Iris pigment epithelial cell (primary cell): ENCODE results near the gene NCOA7.
"Not testable (repeated sequence)": the region's sequence is repeated elsewhere in the genome, so short reads cannot be mapped to it uniquely, and the experiment has no call there.

Source experiments
- DNase-seq: peaks from one replicate; pipeline ENCODE4 v3.0.0-alpha.2; 2011; ENCODE audit warnings: low read depth

NCOA7 gene

GRCh38 chr6:125947615-125948014 lies 156.9 kb downstream of the NCOA7 start:
- peak; percentile 55 for DNase-seq

GRCh38 chr6:125948455-125948854 lies 157.7 kb downstream of the NCOA7 start:
- no peak for DNase-seq

- DNase-seq, result no peak
Measured at GRCh38 chr6:125949069-125949468, 158.3 kb downstream of the NCOA7 start.

GRCh38 chr6:125950293-125950692 lies 159.5 kb downstream of the NCOA7 start:
- DNase-seq, result peak; percentile 85

GRCh38 chr6:125950716-125951115 lies 160.0 kb downstream of the NCOA7 start:
- DNase-seq, result not testable (repeated sequence)

GRCh38 chr6:125951323-125951722 lies 160.6 kb downstream of the NCOA7 start:
- no peak for DNase-seq

- peak; percentile 42 for DNase-seq
Measured at GRCh38 chr6:125952764-125953501, 162.2 kb downstream of the NCOA7 start.

- DNase-seq, result no peak
Measured at GRCh38 chr6:125953502-125953875, 162.7 kb downstream of the NCOA7 start.

GRCh38 chr6:125954735-125955339 lies 164.1 kb downstream of the NCOA7 start:
- DNase-seq, result no peak

GRCh38 chr6:125955973-125956372 lies 165.2 kb downstream of the NCOA7 start:
- no peak for DNase-seq

- peak; percentile 97 for DNase-seq
Measured at GRCh38 chr6:125956506-125957390, 166.0 kb downstream of the NCOA7 start, which contains the start of gene HINT3. HINT3 (plus strand) TSS chr6:125956770; CDS start chr6:125956978, 208 bp downstream.

GRCh38 chr6:125957391-125957693 lies 166.6 kb downstream of the NCOA7 start:
- DNase-seq, result no peak

- DNase-seq, result peak; percentile 68
Measured at GRCh38 chr6:125957845-125958244, 167.1 kb downstream of the NCOA7 start.

- no peak for DNase-seq
Measured at GRCh38 chr6:125959041-125959440, 168.3 kb downstream of the NCOA7 start.

GRCh38 chr6:125961117-125961516 lies 170.4 kb downstream of the NCOA7 start:
- DNase-seq, result no peak

- DNase-seq, result no peak
Measured at GRCh38 chr6:125962900-125963497, 172.2 kb downstream of the NCOA7 start.

- DNase-seq, result no peak
Measured at GRCh38 chr6:125963817-125964216, 173.1 kb downstream of the NCOA7 start.

- no peak for DNase-seq
Measured at GRCh38 chr6:125966569-125966968, 175.8 kb downstream of the NCOA7 start.

- no peak for DNase-seq
Measured at GRCh38 chr6:125968493-125968892, 177.7 kb downstream of the NCOA7 start.

- no peak for DNase-seq
Measured at GRCh38 chr6:125970760-125971159, 180.0 kb downstream of the NCOA7 start.

GRCh38 chr6:125972478-125972877 lies 181.7 kb downstream of the NCOA7 start:
- not testable (repeated sequence) for DNase-seq

- peak; percentile 68 for DNase-seq
Measured at GRCh38 chr6:125974214-125974866, 183.6 kb downstream of the NCOA7 start.
